Neural crest cell (in vitro differentiated cells): ENCODE data around the gene LAMB4. TPM values are rescaled to one million over a fixed set of nuclear protein-coding genes. Genes with fewer than 3 reads are reported as not detected.

Experiments used
- DNase-seq: peaks from one replicate; pipeline ENCODE4 v3.0.0; 2021; ENCODE audit warnings: low read depth, mixed read lengths, low spot score
- H3K27ac Mint-ChIP-seq: one replicate; pipeline ENCODE4 v1.8.0; 2021; ENCODE audit warnings: mild to moderate bottlenecking, mixed read lengths; ENCODE audit not compliant: unreplicated experiment
- H3K27me3 Mint-ChIP-seq: 2 replicates; pipeline ENCODE4 v1.8.0; 2021; ENCODE audit warnings: low read depth, mild to moderate bottlenecking, mixed read lengths
- H3K36me3 Mint-ChIP-seq: 2 replicates; pipeline ENCODE4 v1.8.0; 2021; ENCODE audit warnings: low read depth, mild to moderate bottlenecking, mixed read lengths
- H3K4me1 Mint-ChIP-seq: 2 replicates; pipeline ENCODE4 v1.8.0; 2021; ENCODE audit warnings: mixed read lengths
- H3K4me3 Mint-ChIP-seq: one replicate; pipeline ENCODE4 v1.8.0; 2021; ENCODE audit warnings: mild to moderate bottlenecking, mixed read lengths
- H3K9me3 Mint-ChIP-seq: 2 replicates; pipeline ENCODE4 v1.8.0; 2021; ENCODE audit warnings: mixed read lengths
- CTCF ChIP-seq: fragments of 200-600 bp; sonication (generic); conservative IDR thresholded peaks from 2 replicates; pipeline ENCODE4 v1.5.0; 2021; ENCODE audit warnings: antibody characterized with exemption, mild to moderate bottlenecking
- total RNA-seq: library from RNA; stranded (reverse); gene quantifications from 2 replicates; pipeline ENCODE4 v1.2.1, GENCODE V29; 2021

LAMB4 gene
- total RNA-seq, 1 donor from 2014 or later = 0.16 TPM

DNA sequence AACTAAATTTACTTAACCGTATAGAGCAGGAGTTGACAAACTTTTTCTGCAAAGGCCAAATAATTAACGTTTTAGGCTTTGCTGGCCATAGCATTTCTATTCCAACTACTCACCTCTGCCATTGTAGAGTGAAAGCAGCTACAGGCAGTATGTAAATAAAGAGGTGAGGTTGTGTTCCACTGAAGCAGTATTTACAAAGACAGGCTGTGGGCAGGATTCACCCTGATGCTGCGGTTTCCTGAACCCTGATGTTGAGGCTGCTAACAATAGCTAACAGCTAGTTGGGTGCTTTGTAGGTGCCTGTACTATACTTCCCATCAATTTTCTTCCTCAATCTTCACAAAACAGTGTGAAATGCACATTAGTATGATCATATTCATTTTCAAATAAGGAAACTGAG is 80.2 kb downstream of the LAMB4 start:
- no peak for DNase-seq
- H3K36me3 Mint-ChIP-seq = no peaks in the 10 kb centered on the region
- no peaks in the 10 kb centered on the region for H3K4me1 Mint-ChIP-seq
- no peak overlapping the region for H3K4me3 Mint-ChIP-seq
- no peak overlapping the region for H3K27ac Mint-ChIP-seq
- no peak for TF ChIP-seq CTCF
- no peaks in the 10 kb centered on the region for H3K9me3 Mint-ChIP-seq
- H3K27me3 Mint-ChIP-seq = no peaks in the 10 kb centered on the region

GRCh38 chr7:108048422-108048821 is 81.7 kb downstream of the LAMB4 start:
- H3K9me3 Mint-ChIP-seq = no peaks in the 10 kb centered on the region
- no peak overlapping the region for H3K4me3 Mint-ChIP-seq
- no peaks in the 10 kb centered on the region for H3K27me3 Mint-ChIP-seq
- no peaks in the 10 kb centered on the region for H3K36me3 Mint-ChIP-seq
- no peak overlapping the region for H3K27ac Mint-ChIP-seq
- H3K4me1 Mint-ChIP-seq = peaks cover 5% of the 10 kb centered on the region
- DNase-seq = no peak
- no peak for TF ChIP-seq CTCF

DNA sequence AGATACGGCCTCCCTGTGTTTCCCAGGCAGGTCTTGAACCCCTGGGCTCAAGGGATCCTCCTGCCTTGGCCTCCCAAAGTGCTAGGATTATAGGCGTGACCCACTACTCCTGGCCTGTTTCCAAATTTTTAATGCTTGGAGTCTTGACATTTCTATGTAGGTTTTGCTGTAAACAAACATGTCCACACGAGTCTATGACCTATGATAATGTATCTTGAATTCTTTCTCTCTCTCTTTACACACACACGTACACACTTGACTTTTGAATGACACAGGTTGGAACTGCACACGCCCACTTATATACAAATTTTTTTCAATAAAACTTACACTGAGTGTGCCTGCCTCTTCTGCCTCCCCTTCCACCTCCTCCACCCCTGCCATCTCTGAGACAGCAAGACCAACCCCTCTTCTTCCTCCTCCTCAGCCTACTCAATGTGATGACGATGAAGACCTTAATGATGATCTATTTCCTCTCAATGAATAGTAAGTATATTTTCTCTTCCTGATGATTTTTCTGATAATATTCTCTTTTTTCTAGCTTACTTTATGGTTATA is 83.1 kb downstream of the LAMB4 start:
- peaks cover 5% of the 10 kb centered on the region for H3K4me1 Mint-ChIP-seq

DNA sequence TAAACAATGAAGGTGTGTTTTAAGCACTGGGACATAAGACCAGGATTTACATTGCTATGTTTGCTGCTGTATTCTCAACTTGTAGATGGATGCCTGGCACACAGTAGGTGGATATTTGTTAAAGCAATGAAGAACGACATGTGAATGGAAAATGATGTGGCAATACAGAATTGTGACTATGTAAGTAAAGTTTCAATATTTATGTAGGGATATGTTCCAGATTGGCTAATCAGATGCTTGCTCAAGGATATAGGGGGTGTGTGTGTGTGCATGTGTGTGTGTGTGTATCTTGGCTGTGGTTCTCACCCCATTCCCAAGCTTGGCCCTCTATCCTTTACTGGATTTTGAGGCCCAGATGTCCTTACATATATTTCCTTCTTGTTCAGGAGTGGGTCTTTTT is 84.5 kb downstream of the LAMB4 start:
- H3K4me3 Mint-ChIP-seq = no peak overlapping the region
- no peak for DNase-seq
- TF ChIP-seq CTCF = no peak
- no peaks in the 10 kb centered on the region for H3K9me3 Mint-ChIP-seq
- H3K4me1 Mint-ChIP-seq = peaks cover 5% of the 10 kb centered on the region
- H3K36me3 Mint-ChIP-seq = no peaks in the 10 kb centered on the region
- H3K27ac Mint-ChIP-seq = no peak overlapping the region
- H3K27me3 Mint-ChIP-seq = no peaks in the 10 kb centered on the region

More for the DNA sequence above, 83.1 kb downstream of the LAMB4 start:
- H3K27ac Mint-ChIP-seq = no peak overlapping the region
- H3K9me3 Mint-ChIP-seq = no peaks in the 10 kb centered on the region
- H3K27me3 Mint-ChIP-seq = no peaks in the 10 kb centered on the region
- TF ChIP-seq CTCF = no peak
- DNase-seq = no peak
- no peak overlapping the region for H3K4me3 Mint-ChIP-seq
- H3K36me3 Mint-ChIP-seq = no peaks in the 10 kb centered on the region

DNA sequence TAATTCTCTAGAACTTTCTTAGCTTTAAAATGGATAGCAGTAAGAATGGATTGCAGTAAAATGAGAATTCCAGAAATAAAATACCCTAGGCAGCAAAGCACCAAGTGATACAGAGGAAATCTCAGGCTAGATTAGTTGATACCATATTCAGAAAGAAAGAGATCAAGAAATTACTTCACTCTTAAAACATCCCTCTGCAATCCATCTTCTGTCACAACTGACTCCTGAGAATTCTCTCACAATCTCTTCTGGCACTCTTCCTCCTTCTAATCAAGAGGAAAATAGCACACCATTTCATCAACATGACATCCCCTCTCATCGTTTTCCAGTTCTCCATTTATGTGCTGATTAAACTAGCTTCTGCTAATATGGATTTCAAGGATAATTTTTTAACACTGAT is 85.0 kb downstream of the LAMB4 start:
- no peaks in the 10 kb centered on the region for H3K36me3 Mint-ChIP-seq
- H3K27ac Mint-ChIP-seq = no peak overlapping the region
- H3K27me3 Mint-ChIP-seq = no peaks in the 10 kb centered on the region
- no peaks in the 10 kb centered on the region for H3K9me3 Mint-ChIP-seq
- H3K4me3 Mint-ChIP-seq = no peak overlapping the region
- peaks cover 5% of the 10 kb centered on the region for H3K4me1 Mint-ChIP-seq
- no peak for TF ChIP-seq CTCF
- DNase-seq = no peak
